Left ventricle myocardium inferior (tissue), 1 donor: ENCODE data around the gene ANKRD53. TPM values are rescaled to one million over a fixed set of nuclear protein-coding genes. Genes with fewer than 3 reads are reported as not detected.
A peak's percentile ranks its signal among the peaks of the same experiment; 100 is the strongest.

Experiments
- DNase-seq: peaks from one replicate; pipeline ENCODE4 v3.0.0-alpha.2; 2020
- H3K27ac ChIP-seq: fragments of 200-600 bp; replicated peaks from 2 replicates; pipeline ENCODE4 v1.8.0; 2021
- H3K27me3 ChIP-seq: fragments of 200-600 bp; 2 replicates; pipeline ENCODE4 v1.8.0; 2021; ENCODE audit warnings: low read depth
- H3K36me3 ChIP-seq: fragments of 200-600 bp; 2 replicates; pipeline ENCODE4 v1.8.0; 2021
- H3K4me1 ChIP-seq: fragments of 200-600 bp; 2 replicates; pipeline ENCODE4 v1.8.0; 2021
- H3K4me3 ChIP-seq: fragments of 200-600 bp; 2 replicates; pipeline ENCODE4 v1.8.0; 2021; ENCODE audit warnings: mild to moderate bottlenecking, moderate library complexity
- H3K9me3 ChIP-seq: fragments of 200-600 bp; replicated peaks from 2 replicates; pipeline ENCODE4 v1.8.0; 2021
- CTCF ChIP-seq: fragments of 200-600 bp; IDR thresholded peaks from 2 replicates; pipeline ENCODE4 v1.8.0; 2021; ENCODE audit warnings: antibody characterized with exemption, mild to moderate bottlenecking, borderline replicate concordance
- intact Hi-C: fragments of 100-400 bp; cut with micrococcal nuclease; formaldehyde crosslinking; loops from one replicate; pipeline ENCODE4 v1.11.0; 2022
- total RNA-seq: library from RNA; stranded (reverse); fragmentation: NEBNext Ultra II Directional; extraction: Animal tissue kit (Norgen Biotek cat#: 25700); gene quantifications from one replicate; pipeline ENCODE4 v1.2.1, GENCODE V29; 2021
- donor health status: DM: no; HTN: yes; CAD: no; lungs with severe emphysema.

ANKRD53 gene
- total RNA-seq, 1 donor from 2014 or later, result 0.33 TPM

GRCh38 chr2:70991142-70991541 is 12.7 kb downstream of the ANKRD53 start:
- Histone ChIP-seq H3K36me3 (peaks cover 56% of the 10 kb centered on the region), H3K27ac (no peak overlapping the region), H3K27me3 (no peaks in the 10 kb centered on the region), H3K9me3 (no peaks in the 10 kb centered on the region), H3K4me3 (no peak overlapping the region), H3K4me1 (peaks cover 70% of the 10 kb centered on the region)
- intact Hi-C loops, result no loop called here
- no peak for TF ChIP-seq CTCF
- DNase-seq, result no peak

GRCh38 chr2:70991742-70992141 is 13.3 kb downstream of the ANKRD53 start:
- Histone ChIP-seq H3K9me3 (no peaks in the 10 kb centered on the region), H3K27me3 (no peaks in the 10 kb centered on the region), H3K4me3 (no peak overlapping the region), H3K4me1 (peaks cover 64% of the 10 kb centered on the region), H3K36me3 (peaks cover 50% of the 10 kb centered on the region), H3K27ac (no peak overlapping the region)
- DNase-seq, result no peak
- intact Hi-C loops, result no loop called here
- no peak for TF ChIP-seq CTCF

GRCh38 chr2:70992945-70993853 is 14.8 kb downstream of the ANKRD53 start:
- H3K27ac ChIP-seq, result no peak overlapping the region
- no peak for TF ChIP-seq CTCF
- no peaks in the 10 kb centered on the region for H3K9me3 ChIP-seq
- peaks cover 52% of the 10 kb centered on the region for H3K4me1 ChIP-seq
- no peaks in the 10 kb centered on the region for H3K27me3 ChIP-seq
- H3K4me3 ChIP-seq, result peak overlapping the region; percentile 100
- peaks cover 37% of the 10 kb centered on the region for H3K36me3 ChIP-seq
- DNase-seq, result no peak
- intact Hi-C loops, result no loop called here

DNA sequence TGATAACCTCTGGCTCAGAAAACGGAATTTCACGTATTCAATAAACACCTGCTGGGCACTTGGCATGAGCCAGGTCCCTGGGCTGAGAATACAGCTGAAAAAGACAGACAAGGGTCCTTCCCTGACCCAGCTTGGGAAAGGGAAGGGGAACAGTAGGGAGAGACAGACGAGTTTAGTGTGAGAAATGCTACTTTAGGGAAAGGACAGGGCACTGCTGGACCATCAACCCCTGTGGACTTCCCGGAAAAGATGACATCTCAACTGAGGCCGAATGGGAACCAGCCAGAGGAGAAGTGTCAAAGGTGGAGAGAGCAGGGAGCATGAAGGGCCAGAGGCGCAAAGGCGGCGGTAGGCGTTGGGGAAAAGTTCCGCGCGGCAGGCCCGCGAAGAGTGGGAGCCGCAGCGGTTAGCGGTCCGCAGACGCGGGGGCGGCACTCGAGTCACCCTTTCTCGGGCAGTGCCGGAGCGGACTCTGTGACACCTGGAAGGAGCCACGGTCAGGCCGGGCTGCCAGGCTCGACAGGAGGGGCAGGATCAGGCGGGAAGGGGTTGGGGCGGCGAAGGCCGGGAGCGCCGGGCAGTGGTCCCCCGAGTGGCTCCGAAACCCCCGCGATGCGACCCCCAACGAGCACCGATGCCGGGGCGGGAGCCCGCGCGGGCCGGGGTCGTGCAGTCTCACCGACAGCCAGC is 15.7 kb downstream of the ANKRD53 start:
- no peak for TF ChIP-seq CTCF
- peak; percentile 32 for DNase-seq
- H3K4me3 ChIP-seq, result peak overlapping the region; percentile 100
- H3K4me1 ChIP-seq, result peaks cover 42% of the 10 kb centered on the region
- intact Hi-C loops, result no loop called here
- H3K27me3 ChIP-seq, result no peaks in the 10 kb centered on the region
- no peaks in the 10 kb centered on the region for H3K9me3 ChIP-seq
- H3K27ac ChIP-seq, result peak overlapping the region; percentile 91
- peaks cover 27% of the 10 kb centered on the region for H3K36me3 ChIP-seq

DNA sequence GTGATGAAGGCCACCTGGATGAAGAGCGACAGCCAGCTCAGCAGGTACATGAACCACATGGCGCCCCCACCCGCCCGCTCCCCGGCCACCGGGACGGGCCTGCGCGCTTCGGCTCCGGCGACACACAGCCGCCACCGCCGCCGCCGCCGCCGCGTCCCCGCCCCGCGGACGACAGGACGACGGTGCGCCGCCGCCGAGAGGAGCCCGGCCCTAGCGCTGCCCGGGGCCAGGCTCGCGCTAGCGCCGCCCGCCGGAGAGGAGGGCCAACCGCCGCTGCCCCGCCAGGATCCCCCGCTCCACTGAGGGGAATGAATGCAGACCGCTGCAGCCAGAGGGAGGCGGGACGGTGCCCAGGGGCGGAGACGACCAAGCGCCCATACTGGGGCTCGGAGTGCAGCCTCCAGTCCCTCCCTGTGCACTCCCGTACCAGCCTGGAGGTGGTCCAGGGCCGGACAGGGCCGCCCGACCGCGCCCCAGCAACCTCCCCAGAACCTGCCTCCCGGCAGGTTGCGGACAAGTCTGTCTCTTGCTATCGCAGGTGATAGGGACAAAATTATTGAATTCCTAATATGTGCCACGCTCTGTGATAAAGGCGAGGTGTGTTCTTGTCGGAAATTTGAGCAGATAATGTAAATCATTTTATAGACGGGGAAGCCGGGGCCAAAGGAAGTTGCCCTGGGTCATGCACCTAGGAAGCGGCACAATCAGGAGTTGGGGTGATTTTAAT is 16.4 kb downstream of the ANKRD53 start, which contains the start of gene TEX261:
Gene TEX261, minus strand, starts transcription at position 175 of the 727 bp plus-strand sequence. Its CDS starts 116 bp downstream, at position 59.
- DNase-seq, result peak; percentile 91
- Histone ChIP-seq H3K27ac (peak within 1 kb of the TSS; percentile 91), H3K4me1 (peaks cover 38% of the 10 kb centered on the region), H3K4me3 (peak within 1 kb of the TSS; percentile 100), H3K9me3 (no peaks in the 10 kb centered on the region), H3K27me3 (no peaks in the 10 kb centered on the region), H3K36me3 (peaks cover 20% of the 10 kb centered on the region)
- intact Hi-C loops, result no loop called here
- TF ChIP-seq CTCF, result peak; percentile 83
